Astrocyte of the spinal cord (primary cell): ENCODE data around the gene NUDT15.

Experiments
- DNase-seq: peaks from one replicate; pipeline ENCODE4 v3.0.0; 2011; ENCODE audit warnings: low read depth, low spot score
- H3K4me3 ChIP-seq: 2 replicates; pipeline ENCODE4 v1.5.1; 2011; ENCODE audit warnings: low read depth, mild to moderate bottlenecking, low read length, moderate library complexity
- in situ Hi-C: cut with HindIII; loops from 2 replicates; pipeline ENCODE4 v1.10.0; 2017; ENCODE audit warnings: low sequenced_read_pairs
- TF ChIP-seq, protein P1 (sequence below): IDR thresholded peaks from 2 replicates; pipeline ENCODE4 v1.5.1; 2012; ENCODE audit warnings: low read depth, mild to moderate bottlenecking, low read length, inconsistent platforms

Gene NUDT15

DNA sequence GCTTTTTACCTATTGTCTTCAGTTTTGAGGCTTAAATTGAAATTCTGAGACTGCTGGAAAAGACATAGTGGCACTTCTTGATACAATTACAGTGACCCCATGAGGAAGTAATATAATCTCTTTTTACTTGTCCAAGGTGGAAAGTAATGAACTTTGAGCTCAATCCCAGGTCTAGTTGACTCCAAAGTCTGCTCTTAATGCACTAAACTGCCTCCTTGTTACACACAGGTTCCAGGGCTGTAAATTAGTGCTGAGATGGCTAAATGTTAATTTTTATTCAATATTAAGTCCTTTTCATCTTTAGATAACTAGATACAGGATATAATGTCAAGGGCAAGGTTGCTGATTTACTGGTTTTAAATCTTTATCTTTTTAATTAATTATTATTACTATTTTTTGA, 2.5 kb downstream of the NUDT15 start:
- no peak overlapping the region for H3K4me3 ChIP-seq
- no peak for DNase-seq
- in situ Hi-C loops, result no loop called here
- TF ChIP-seq, protein P1, sequence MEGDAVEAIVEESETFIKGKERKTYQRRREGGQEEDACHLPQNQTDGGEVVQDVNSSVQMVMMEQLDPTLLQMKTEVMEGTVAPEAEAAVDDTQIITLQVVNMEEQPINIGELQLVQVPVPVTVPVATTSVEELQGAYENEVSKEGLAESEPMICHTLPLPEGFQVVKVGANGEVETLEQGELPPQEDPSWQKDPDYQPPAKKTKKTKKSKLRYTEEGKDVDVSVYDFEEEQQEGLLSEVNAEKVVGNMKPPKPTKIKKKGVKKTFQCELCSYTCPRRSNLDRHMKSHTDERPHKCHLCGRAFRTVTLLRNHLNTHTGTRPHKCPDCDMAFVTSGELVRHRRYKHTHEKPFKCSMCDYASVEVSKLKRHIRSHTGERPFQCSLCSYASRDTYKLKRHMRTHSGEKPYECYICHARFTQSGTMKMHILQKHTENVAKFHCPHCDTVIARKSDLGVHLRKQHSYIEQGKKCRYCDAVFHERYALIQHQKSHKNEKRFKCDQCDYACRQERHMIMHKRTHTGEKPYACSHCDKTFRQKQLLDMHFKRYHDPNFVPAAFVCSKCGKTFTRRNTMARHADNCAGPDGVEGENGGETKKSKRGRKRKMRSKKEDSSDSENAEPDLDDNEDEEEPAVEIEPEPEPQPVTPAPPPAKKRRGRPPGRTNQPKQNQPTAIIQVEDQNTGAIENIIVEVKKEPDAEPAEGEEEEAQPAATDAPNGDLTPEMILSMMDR, result no peak

DNA sequence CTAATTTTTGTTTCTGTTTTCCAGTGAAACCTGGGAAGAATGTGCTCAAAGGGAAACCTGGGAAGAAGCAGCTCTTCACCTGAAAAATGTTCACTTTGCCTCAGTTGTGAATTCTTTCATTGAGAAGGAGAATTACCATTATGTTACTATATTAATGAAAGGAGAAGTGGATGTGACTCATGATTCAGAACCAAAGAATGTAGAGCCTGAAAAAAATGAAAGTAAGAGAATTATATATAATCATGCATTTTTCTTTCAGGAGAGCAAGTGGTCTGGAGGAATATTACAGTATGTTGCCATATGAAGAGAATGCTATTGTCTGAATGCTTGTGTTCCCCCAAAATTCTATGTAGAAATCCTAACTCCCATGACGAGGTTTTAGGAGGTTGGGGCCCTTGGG, 3.4 kb downstream of the NUDT15 start:
- TF ChIP-seq, protein P1, result no peak
- DNase-seq, result no peak
- in situ Hi-C loops, result no loop called here
- H3K4me3 ChIP-seq, result no peak overlapping the region

DNA sequence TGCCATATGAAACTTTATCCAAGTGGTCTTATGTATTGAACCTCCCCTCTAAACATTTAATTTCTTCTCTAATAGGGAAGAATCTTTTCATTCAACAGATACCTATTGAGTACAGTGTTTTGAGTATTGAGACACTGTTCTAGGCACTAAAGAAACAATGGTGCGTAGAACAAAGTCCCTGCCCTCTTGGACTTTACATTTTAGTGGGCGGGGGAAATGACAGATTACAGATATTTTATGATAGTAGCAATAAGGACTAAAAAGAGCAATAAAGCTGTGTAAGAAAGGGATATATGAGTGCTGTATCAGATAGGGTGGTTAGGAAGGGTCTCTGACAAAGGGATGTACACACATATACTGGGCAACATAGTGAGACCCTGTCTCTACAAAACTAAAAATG, 5.4 kb downstream of the NUDT15 start:
- TF ChIP-seq, protein P1, result no peak
- no peak overlapping the region for H3K4me3 ChIP-seq
- no peak for DNase-seq
- in situ Hi-C loops, result no loop called here

DNA sequence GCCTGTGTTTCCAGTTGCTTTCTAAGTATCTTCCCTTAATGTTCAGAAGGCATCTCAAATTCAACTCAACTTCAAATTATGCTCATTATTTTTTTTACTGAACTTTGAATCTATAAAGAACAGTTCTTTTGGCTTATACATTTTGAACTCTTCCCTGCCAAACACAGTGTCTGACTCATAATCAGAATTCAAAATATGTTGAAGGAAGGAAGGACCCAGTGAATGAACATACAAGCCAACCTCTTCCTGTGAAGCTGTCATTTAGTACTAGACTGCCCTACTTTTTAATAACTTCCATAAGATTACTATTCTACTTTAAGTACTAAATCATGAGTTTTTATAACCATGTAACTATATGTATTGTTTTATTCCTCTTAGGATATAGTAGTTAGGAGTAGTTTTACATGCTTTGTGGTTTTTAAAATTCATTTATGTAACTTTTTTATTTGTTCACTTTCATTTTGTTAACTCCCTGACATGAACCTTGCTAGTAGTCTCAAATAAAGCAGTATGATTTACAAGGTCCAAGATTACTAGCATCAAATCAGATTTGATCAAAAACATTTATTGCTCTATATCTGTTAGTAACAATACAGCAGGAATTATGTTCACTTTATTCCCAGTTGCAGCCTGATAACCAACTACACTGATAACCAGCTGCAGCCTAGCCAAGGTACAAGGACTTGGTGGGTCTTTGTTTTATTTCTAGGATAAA, 6.4 kb downstream of the NUDT15 start:
- no peak overlapping the region for H3K4me3 ChIP-seq
- DNase-seq, result peak; percentile 67
- TF ChIP-seq, protein P1, result no peak
- in situ Hi-C loops, result no loop called here

DNA sequence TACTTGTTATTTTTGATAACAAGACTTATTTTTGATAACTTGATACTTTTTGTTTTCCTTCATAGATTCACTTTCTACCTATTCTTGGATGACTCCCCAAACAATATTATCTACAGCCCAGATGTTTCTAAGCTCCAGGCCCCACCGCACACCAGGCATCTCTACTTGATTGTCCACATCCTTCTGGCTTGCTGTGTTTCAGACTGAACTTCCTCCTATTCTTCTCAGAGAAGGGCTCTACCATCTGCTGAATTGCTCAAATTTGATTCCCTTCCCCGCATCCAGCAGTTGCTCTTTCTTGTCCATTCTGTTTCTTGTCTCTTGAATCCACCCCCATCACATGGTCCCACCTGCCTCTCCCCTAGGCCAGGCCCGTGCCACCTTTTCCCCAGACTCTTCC, 13.0 kb downstream of the NUDT15 start:
- no peak for DNase-seq
- TF ChIP-seq, protein P1, result no peak

DNA sequence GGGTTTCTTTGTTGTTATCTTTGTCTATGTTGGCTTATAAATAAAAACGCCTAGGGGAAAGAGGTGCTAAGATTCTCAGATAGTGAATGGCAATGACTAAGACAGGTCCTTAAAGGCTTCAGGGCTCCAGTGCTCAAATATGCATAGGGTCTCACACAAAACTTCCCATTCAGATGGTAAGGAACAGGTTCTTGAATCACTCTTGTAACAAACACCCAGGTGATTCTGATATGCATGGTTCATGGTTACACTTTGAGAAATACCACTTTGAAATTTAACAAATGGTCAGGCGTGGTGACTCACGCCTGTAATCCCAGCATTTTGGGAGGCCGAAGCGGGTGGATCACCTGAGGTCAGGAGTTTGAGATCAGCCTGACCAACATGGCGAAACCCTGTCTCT, 17.1 kb downstream of the NUDT15 start:
- in situ Hi-C loops, result no loop called here
- no peak overlapping the region for H3K4me3 ChIP-seq
- no peak for DNase-seq
- TF ChIP-seq, protein P1, result no peak

More for the DNA sequence above, 13.0 kb downstream of the NUDT15 start:
- no peak overlapping the region for H3K4me3 ChIP-seq
- in situ Hi-C loops, result no loop called here
